ENCODE results near the gene CASP8.
A peak's percentile ranks its signal among the peaks of the same experiment; 100 is the strongest.
"Not testable (repeated sequence)": the region's sequence is repeated elsewhere in the genome, so short reads cannot be mapped to it uniquely, and the experiment has no call there.

CASP8 gene

DNA sequence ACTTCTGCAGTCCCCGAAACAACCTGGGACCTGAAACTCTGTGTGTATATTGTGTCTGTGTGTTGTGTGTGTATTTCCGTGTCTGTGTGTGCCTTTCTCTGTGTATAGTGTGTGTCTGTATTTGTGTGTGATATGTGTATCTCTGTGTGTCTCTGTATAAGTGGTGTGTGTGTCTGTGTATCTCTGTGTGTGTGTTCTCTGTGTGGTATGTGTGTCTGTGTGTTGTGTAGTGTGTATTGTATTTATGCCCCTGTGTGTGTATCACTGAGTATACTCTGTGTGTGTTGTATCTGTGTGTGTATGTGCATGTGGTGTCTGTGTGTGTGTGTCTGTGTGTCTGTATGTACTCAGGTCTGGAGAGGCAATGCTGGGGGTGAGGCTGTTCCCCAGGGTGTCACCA is 11.6 kb downstream of the CASP8 start:
- no peak for DNase-seq

- DNase-seq = no peak
These were observed 13.1 kb downstream of the CASP8 start for GRCh38 chr2:201273330-201273983.

GRCh38 chr2:201275069-201275468 is 14.7 kb downstream of the CASP8 start:
- DNase-seq = no peak

GRCh38 chr2:201275990-201276389 is 15.7 kb downstream of the CASP8 start:
- no peak for DNase-seq

- no peak for DNase-seq
These were observed 16.2 kb downstream of the CASP8 start for GRCh38 chr2:201276511-201276910.

DNA sequence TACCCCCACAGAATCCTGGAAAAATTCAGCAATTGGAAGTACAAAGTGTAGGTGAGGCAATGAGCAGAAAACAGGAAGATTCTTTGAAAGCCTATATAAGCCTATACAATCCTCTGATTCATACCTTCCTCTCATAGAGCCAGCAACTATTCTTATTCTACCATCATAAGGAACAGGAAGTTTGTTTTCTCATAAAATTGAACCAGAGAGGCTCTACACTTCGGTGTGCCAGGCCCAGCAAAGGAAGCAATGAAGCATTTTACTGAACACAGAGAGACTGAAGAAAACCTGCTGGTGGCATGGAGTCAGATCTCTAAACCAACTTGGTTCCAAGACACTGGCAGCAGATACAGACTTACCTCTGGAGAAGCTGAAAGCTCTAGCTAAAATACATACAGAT is 18.7 kb downstream of the CASP8 start:
- no peak for DNase-seq

DNA sequence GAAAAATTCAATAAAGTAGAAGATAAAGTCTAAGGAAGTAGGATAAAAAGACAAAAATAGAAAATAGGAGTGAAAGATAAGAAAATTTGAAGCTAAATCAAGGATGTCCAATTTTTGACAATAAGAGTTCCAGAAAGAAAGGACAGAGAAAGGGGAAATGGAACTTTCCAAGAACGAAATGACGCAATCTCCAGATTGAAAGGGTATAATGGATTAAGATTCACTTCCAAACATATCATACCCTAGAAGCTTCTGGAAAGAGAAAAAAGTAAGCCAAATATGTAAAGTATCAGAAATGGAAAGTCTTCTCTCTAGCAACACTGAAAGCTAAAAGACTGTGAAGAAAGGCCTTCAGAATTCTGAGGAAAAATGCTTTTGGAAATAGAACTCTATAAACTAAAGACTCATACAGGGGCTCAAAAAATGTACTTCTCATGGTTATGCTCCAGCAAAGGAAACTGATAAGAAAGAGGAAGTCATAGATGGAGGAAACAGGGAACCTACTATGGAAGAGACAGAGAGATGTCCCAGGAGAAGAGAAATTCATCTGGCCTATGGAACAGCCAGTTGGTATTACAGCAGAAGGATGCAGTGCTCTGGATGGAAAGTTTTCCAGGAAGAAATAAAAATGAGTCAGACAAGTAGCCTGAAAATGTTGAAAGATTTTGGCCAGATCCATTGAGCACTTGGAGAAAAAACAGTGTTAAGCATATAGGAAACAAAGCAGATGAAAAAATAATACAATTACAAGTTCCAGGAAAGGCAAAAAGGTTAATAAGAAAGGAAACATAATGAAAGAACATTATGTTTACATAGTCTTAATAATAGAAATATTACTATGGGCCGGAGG is 20.1 kb downstream of the CASP8 start:
- DNase-seq = no peak

- no peak for DNase-seq
These were observed 25.2 kb downstream of the CASP8 start for GRCh38 chr2:201285499-201285898.

DNA sequence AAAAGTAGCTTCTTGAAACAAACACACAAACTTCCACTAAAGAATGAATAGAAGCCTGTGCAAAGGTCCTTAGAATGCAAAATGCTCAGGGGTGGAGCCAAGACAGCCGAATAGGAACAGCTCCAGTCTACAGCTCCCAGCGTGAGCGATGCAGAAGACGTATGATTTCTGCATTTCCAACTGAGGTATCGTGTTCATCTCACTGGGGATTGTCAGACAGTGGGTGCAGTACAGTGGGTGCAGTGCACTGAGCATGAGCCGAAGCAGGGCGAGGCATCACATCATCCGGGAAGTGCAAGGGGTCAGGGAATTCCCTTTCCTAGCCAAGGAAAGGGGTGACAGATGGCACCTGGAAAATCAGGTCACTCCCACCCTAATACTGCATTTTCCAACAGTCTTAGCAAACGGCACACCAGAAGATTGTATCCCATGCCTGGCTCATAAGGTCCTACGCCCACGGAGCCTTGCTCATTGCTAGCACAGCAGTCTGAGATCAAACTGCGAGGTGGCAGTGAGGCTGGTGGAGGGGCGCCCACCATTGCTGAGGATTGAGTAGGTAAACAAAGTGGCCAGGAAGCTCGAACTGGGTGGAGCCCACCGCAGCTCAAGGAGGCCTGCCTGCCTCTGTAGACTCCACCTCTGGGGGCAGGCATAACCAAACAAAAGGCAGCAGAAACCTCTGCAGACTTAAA is 30.3 kb downstream of the CASP8 start:
- not testable (repeated sequence) for DNase-seq

DNA sequence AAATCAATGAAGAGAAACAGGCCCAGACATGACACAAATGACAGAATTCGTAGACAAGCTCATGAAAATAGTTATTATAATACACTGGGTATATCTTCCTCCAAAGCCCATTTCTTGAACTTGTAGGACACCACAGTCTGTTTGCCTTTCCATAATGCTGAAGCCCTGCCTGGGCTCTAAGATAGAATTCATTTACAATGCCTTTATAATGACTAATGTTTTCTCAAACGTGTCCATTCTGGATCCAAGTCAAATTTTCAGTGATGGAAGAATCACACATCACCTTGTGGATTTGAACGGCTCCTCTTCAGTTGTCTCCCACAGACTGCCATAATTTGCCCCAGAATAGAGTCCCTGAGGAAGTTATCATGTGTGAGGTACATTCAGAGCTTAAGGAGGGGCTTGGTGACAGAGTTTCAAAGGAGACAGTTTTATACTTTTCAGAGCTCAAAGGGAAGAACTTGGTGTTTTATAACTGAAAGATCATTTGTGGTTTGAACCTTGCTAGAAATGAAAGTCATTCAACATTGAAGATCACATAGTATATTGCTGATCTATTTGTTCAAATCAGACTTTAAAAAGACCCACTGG is 38.2 kb downstream of the CASP8 start:
- DNase-seq = no peak

DNA sequence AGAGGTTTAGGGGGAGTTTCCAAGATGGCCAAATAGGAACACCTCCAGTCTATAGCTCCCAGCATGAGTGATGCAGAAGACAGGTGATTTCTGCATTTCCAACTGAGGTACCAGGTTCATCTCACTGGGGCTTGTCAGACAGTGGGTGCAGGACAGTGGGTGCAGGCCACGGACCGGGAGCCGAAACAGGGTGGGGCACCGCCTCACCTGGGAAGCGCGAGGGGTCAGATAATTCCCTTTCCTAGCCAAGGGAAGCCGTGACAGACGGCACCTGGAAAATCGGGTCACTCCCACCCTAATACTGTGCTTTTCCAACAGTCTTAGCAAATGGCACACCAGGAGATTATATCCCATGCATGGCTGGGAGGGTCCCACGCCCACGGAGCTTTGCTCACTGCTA is 39.6 kb downstream of the CASP8 start:
- not testable (repeated sequence) for DNase-seq

DNA sequence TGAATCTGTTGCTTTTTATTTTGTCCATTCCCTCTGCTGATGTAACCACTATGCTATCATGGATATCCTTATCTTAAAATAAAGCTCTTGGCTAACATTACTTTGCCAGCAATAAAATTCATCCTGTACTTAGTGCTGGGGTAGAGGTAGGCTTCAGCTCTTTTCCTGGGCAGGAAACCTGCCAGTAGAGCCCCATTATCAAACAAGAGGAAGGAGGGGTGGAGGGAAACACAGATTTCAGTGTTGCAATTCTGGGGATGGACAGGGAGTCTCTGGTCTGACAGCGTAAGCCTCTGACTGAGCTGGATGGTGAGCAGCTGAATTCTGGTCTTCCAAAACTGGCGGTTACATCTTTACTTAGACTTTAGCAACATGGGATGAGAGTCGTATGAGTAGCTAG is 47.5 kb downstream of the CASP8 start:
- DNase-seq = no peak

- DNase-seq = no peak
These were observed 48.6 kb downstream of the CASP8 start for GRCh38 chr2:201308914-201309313.

DNA sequence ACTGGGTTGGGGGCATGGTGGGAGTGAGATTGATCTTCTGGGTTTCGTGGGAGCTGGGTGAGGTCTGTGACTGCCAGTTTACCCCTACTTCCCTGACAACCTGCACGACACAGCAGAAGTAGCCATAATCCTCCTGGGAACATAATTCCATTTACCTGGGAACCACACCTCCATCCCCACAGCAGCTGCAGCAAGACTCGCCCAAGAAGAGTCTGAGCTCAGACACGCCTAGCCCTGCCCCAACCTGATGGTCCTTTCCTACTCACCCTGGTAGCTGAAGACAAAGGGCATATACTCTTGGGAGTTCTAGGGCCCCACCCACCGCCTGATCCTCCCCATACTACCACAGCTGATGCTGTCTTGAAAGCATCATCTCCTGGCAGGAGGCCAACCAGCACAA is 53.0 kb downstream of the CASP8 start:
- peak; percentile 3 for DNase-seq

DNA sequence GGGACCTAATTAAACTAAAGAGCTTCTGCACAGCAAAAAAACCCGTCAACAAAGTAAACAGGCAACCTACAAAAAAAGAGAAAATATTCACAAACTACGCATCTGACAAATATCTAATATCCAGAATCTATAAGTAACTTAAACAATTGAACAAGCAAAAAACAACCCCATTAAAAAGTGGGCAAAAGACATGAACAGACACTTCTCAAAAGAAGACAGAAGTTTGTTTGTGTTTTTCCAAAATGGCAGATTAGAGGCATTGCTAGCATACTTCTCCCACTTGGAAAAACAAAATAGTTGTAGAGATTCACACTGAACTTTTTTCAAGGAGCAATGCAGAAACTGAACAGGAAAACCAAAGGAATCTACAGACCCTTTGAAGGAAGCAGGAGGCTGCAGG is 59.2 kb downstream of the CASP8 start:
- DNase-seq = no peak

DNA sequence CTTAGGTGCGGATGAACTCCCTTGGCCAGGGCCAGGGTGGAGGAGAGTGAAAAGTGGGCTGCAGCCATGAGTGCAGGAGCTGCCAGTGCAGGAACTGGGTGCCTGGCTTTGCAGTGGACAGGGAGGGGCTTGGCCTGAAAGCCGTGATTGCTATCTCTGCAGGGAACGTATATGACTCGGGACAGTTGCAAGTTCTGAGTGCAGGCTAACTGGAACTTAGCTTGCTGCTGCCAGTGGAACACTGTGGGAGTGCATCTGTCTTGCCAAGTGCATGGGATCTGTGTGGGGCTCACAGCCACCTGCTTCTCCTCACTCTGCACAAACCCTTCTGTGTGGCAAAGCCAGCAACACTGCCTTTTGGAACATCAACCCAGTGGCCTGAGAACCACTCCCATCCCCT is 59.9 kb downstream of the CASP8 start:
- no peak for DNase-seq

- peak; percentile 28 for DNase-seq
These were observed 60.4 kb downstream of the CASP8 start for GRCh38 chr2:201320701-201321100.

GRCh38 chr2:201322772-201323171 is 62.4 kb downstream of the CASP8 start:
- no peak for DNase-seq

GRCh38 chr2:201327678-201328077 is 67.3 kb downstream of the CASP8 start:
- DNase-seq = no peak

GRCh38 chr2:201329409-201329808 is 69.1 kb downstream of the CASP8 start:
- DNase-seq = no peak
